NOMO-1 treated with dmso at 0.1 percent for 144 hours (cell line): ENCODE data around the gene VNN1.
A peak's percentile ranks its signal among the peaks of the same experiment; 100 is the strongest.
"Not testable (repeated sequence)": the region's sequence is repeated elsewhere in the genome, so short reads cannot be mapped to it uniquely, and the experiment has no call there.

Experiments used
- DNase-seq: peaks from one replicate; lab custom pipeline; 2025; ENCODE audit not compliant: unreplicated experiment; lab: John Stamatoyannopoulos, UW

Gene VNN1

GRCh38 chr6:132725947-132726607 lies 12.2 kb upstream of the VNN1 start:
- no peak for DNase-seq

- DNase-seq: no peak
These were observed 11.6 kb upstream of the VNN1 start for GRCh38 chr6:132725471-132725870.

GRCh38 chr6:132719736-132720448 lies 6.0 kb upstream of the VNN1 start:
- no peak for DNase-seq

- no peak for DNase-seq
These were observed 2.2 kb upstream of the VNN1 start for GRCh38 chr6:132715881-132716637.

GRCh38 chr6:132715204-132715603 lies 1.3 kb upstream of the VNN1 start:
- no peak for DNase-seq

GRCh38 chr6:132714160-132714559 lies 305 bp upstream of the VNN1 start:
- DNase-seq: no peak

GRCh38 chr6:132712366-132712765 lies 1.5 kb downstream of the VNN1 start:
- no peak for DNase-seq

GRCh38 chr6:132708771-132709170 lies 5.1 kb downstream of the VNN1 start:
- DNase-seq: no peak

- DNase-seq: no peak
These were observed 5.9 kb downstream of the VNN1 start for GRCh38 chr6:132708002-132708401.

- DNase-seq: not testable (repeated sequence)
These were observed 7.1 kb downstream of the VNN1 start for GRCh38 chr6:132706756-132707155.

- no peak for DNase-seq
These were observed 9.9 kb downstream of the VNN1 start for GRCh38 chr6:132703936-132704335.

GRCh38 chr6:132698608-132699007 lies 15.2 kb downstream of the VNN1 start:
- DNase-seq: no peak

GRCh38 chr6:132695773-132696172 lies 18.1 kb downstream of the VNN1 start:
- no peak for DNase-seq

GRCh38 chr6:132693478-132693877 lies 20.4 kb downstream of the VNN1 start:
- no peak for DNase-seq

GRCh38 chr6:132690678-132691077 lies 23.2 kb downstream of the VNN1 start:
- no peak for DNase-seq

GRCh38 chr6:132687306-132687705 lies 26.5 kb downstream of the VNN1 start:
- DNase-seq: no peak

GRCh38 chr6:132686531-132686930 lies 27.3 kb downstream of the VNN1 start:
- no peak for DNase-seq

GRCh38 chr6:132685009-132685408 lies 28.8 kb downstream of the VNN1 start:
- DNase-seq: no peak

GRCh38 chr6:132684272-132684671 lies 29.6 kb downstream of the VNN1 start:
- no peak for DNase-seq

- DNase-seq: no peak
These were observed 30.3 kb downstream of the VNN1 start for GRCh38 chr6:132683543-132683942.

GRCh38 chr6:132679094-132679493 lies 34.8 kb downstream of the VNN1 start:
- DNase-seq: not testable (repeated sequence)

- DNase-seq: peak; percentile 71
These were observed 38.1 kb downstream of the VNN1 start for GRCh38 chr6:132675749-132676148.
